ENCODE measurements around the gene SSH3. TPM values are rescaled to one million over a fixed set of nuclear protein-coding genes. Genes with fewer than 3 reads are reported as not detected.
"Not testable (repeated sequence)": the region's sequence is repeated elsewhere in the genome, so short reads cannot be mapped to it uniquely, and the experiment has no call there.

The SSH3 gene
- 10 to 100 TPM; 11.6 to 16.5 TPM for total RNA-seq

- H3K36me3 Mint-ChIP-seq, result peaks cover 0 to 5% of the 10 kb centered on the region in 2 donors
- H3K9me3 Mint-ChIP-seq, result no peaks in the 10 kb centered on the region
- ATAC-seq, result peak; percentile 72 to 82
These were observed at the start of gene SSH3 for GRCh38 chr11:67303132-67303834. SSH3 (plus strand) TSS chr11:67303530; CDS start chr11:67303626, 96 bp downstream.

GRCh38 chr11:67253872-67254624 is 49.3 kb upstream of the SSH3 start:
- DNase-seq (ENCODE audit: low spot score in 2 of 2) (no peak), ATAC-seq (peak in 1 of 2 donors; percentile 25)
- Mint-ChIP-seq H3K36me3 (peaks cover 32 to 37% of the 10 kb centered on the region in 2 donors), H3K9me3 (no peaks in the 10 kb centered on the region), H3K27ac (peak overlapping the region; percentile 63 to 73)

More at GRCh38 chr11:67303132-67303834, at the start of gene SSH3:
- DNase-seq (ENCODE audit: low spot score in 2 of 2), result peak; percentile 58 to 72
- peak within 1 kb of the TSS in 1 of 2 donors; percentile 53 for H3K27ac Mint-ChIP-seq

GRCh38 chr11:67254798-67255197 is 48.5 kb upstream of the SSH3 start:
- ATAC-seq, result no peak
- peaks cover 25 to 30% of the 10 kb centered on the region in 2 donors for H3K36me3 Mint-ChIP-seq
- H3K27ac Mint-ChIP-seq, result peak overlapping the region; percentile 63 to 88

GRCh38 chr11:67255353-67255752 is 48.0 kb upstream of the SSH3 start:
- Mint-ChIP-seq H3K9me3 (no peaks in the 10 kb centered on the region), H3K36me3 (peaks cover 21 to 26% of the 10 kb centered on the region in 2 donors), H3K27ac (peak overlapping the region; percentile 63 to 88)
- no peak for DNase-seq (ENCODE audit: low spot score in 2 of 2)
- ATAC-seq, result no peak

More at GRCh38 chr11:67254798-67255197, 48.5 kb upstream of the SSH3 start:
- DNase-seq (ENCODE audit: low spot score in 2 of 2), result no peak
- no peaks in the 10 kb centered on the region for H3K9me3 Mint-ChIP-seq

GRCh38 chr11:67255864-67256263 is 47.5 kb upstream of the SSH3 start:
- Mint-ChIP-seq H3K36me3 (peaks cover 21 to 26% of the 10 kb centered on the region in 2 donors), H3K9me3 (no peaks in the 10 kb centered on the region), H3K27ac (peak overlapping the region; percentile 63 to 88)
- ATAC-seq, result no peak
- no peak for DNase-seq (ENCODE audit: low spot score in 2 of 2)

GRCh38 chr11:67256477-67257135 is 46.7 kb upstream of the SSH3 start:
- peaks cover 21 to 26% of the 10 kb centered on the region in 2 donors for H3K36me3 Mint-ChIP-seq
- peak overlapping the region; percentile 44 to 63 for H3K27ac Mint-ChIP-seq
- ATAC-seq (no peak), DNase-seq (ENCODE audit: low spot score in 2 of 2) (no peak)
- no peaks in the 10 kb centered on the region for H3K9me3 Mint-ChIP-seq

GRCh38 chr11:67260406-67260805 is 42.9 kb upstream of the SSH3 start:
- ATAC-seq, result no peak
- peak in 1 of 2 donors; percentile 45 for DNase-seq (ENCODE audit: low spot score in 2 of 2)
- Mint-ChIP-seq H3K9me3 (no peaks in the 10 kb centered on the region), H3K27ac (peak overlapping the region in 1 of 2 donors; percentile 77), H3K36me3 (peaks cover 8 to 9% of the 10 kb centered on the region in 2 donors)

GRCh38 chr11:67260885-67261639 is 42.3 kb upstream of the SSH3 start:
- Mint-ChIP-seq H3K36me3 (peaks cover 5 to 11% of the 10 kb centered on the region in 2 donors), H3K27ac (peak overlapping the region in 1 of 2 donors; percentile 77)
- peak; percentile 67 to 72 for DNase-seq (ENCODE audit: low spot score in 2 of 2)
- ATAC-seq, result peak in 1 of 2 donors; percentile 12
- H3K9me3 Mint-ChIP-seq, result not testable (repeated sequence)

GRCh38 chr11:67261640-67261945 is 41.7 kb upstream of the SSH3 start:
- H3K9me3 Mint-ChIP-seq, result no peaks in the 10 kb centered on the region
- DNase-seq (ENCODE audit: low spot score in 2 of 2), result no peak
- no peak overlapping the region for H3K27ac Mint-ChIP-seq
- H3K36me3 Mint-ChIP-seq, result peaks cover 4 to 12% of the 10 kb centered on the region in 2 donors
- ATAC-seq, result no peak

- ATAC-seq, result no peak
- Mint-ChIP-seq H3K9me3 (no peaks in the 10 kb centered on the region), H3K27ac (peak overlapping the region; percentile 58 to 78), H3K36me3 (peaks cover 1 to 13% of the 10 kb centered on the region in 2 donors)
- DNase-seq (ENCODE audit: low spot score in 2 of 2), result peak in 1 of 2 donors; percentile 55
These were observed 41.2 kb upstream of the SSH3 start for GRCh38 chr11:67261946-67262681.

- Mint-ChIP-seq H3K27ac (peak overlapping the region; percentile 78 to 93), H3K36me3 (peaks cover 10 to 22% of the 10 kb centered on the region in 2 donors)
- DNase-seq (ENCODE audit: low spot score in 2 of 2), result peak; percentile 77 to 79
These were observed 40.3 kb upstream of the SSH3 start for GRCh38 chr11:67262731-67263675.

GRCh38 chr11:67264260-67264659 is 39.1 kb upstream of the SSH3 start:
- Mint-ChIP-seq H3K9me3 (no peaks in the 10 kb centered on the region), H3K27ac (peak overlapping the region; percentile 61 to 89), H3K36me3 (peaks cover 23 to 34% of the 10 kb centered on the region in 2 donors)
- no peak for ATAC-seq
- DNase-seq (ENCODE audit: low spot score in 2 of 2), result no peak

More at GRCh38 chr11:67262731-67263675, 40.3 kb upstream of the SSH3 start:
- ATAC-seq, result peak; percentile 50 to 64
- no peaks in the 10 kb centered on the region for H3K9me3 Mint-ChIP-seq

- Mint-ChIP-seq H3K9me3 (no peaks in the 10 kb centered on the region), H3K36me3 (peaks cover 30 to 40% of the 10 kb centered on the region in 2 donors), H3K27ac (peak overlapping the region; percentile 89)
- DNase-seq (ENCODE audit: low spot score in 2 of 2) (no peak), ATAC-seq (peak; percentile 7 to 10)
These were observed 38.3 kb upstream of the SSH3 start for GRCh38 chr11:67264877-67265632.

Measured in activated naive CD4-positive, alpha-beta T cell treated with anti-CD3 and anti-CD28 coated beads, Interleukin-2, amount 50 U/mL, for 72 hours (primary cell).